Smooth muscle cell (in vitro differentiated cells): ENCODE data around the gene C19orf47. TPM values are rescaled to one million over a fixed set of nuclear protein-coding genes. Genes with fewer than 3 reads are reported as not detected.
A peak's percentile ranks its signal among the peaks of the same experiment; 100 is the strongest.

Source experiments
- DNase-seq: peaks from one replicate; lab custom pipeline; 2025; ENCODE audit not compliant: unreplicated experiment; lab: John Stamatoyannopoulos, UW
- H2AFZ ChIP-seq: fragments of 200-600 bp; sonication (generic); 2 replicates; pipeline ENCODE4 v1.6.0; 2016; ENCODE audit warnings: antibody characterized with exemption, low read depth, mild to moderate bottlenecking
- H3F3A ChIP-seq: fragments of 200-600 bp; sonication (generic); 2 replicates; pipeline ENCODE4 v1.6.0; 2017; ENCODE audit warnings: antibody characterized with exemption, low read depth
- H3K27ac ChIP-seq: fragments of 200-600 bp; sonication (generic); 2 replicates; pipeline ENCODE4 v1.5.1; 2016; ENCODE audit warnings: low read depth, mild to moderate bottlenecking
- H3K27me3 ChIP-seq: fragments of 200-600 bp; sonication (generic); 2 replicates; pipeline ENCODE4 v1.6.1; 2016; ENCODE audit warnings: low read depth, mild to moderate bottlenecking
- H3K36me3 ChIP-seq: fragments of 200-600 bp; sonication (generic); 2 replicates; pipeline ENCODE4 v1.5.1; 2016; ENCODE audit warnings: low read depth
- H3K4me1 ChIP-seq: fragments of 200-600 bp; sonication (generic); 2 replicates; pipeline ENCODE4 v1.5.1; 2016; ENCODE audit warnings: low read depth
- H3K4me2 ChIP-seq: fragments of 200-600 bp; sonication (generic); 2 replicates; pipeline ENCODE4 v1.6.0; 2016; ENCODE audit warnings: mild to moderate bottlenecking
- H3K4me3 ChIP-seq: fragments of 200-600 bp; sonication (generic); 2 replicates; pipeline ENCODE4 v1.5.1; 2016; ENCODE audit warnings: mild to moderate bottlenecking
- H3K79me2 ChIP-seq: fragments of 200-600 bp; sonication (generic); 2 replicates; pipeline ENCODE4 v1.6.0; 2016; ENCODE audit warnings: low read depth, mild to moderate bottlenecking
- H3K9ac ChIP-seq: fragments of 200-600 bp; sonication (generic); 2 replicates; pipeline ENCODE4 v1.6.0; 2016; ENCODE audit warnings: low read depth
- H3K9me3 ChIP-seq: fragments of 200-600 bp; sonication (generic); replicated peaks from 2 replicates; pipeline ENCODE4 v1.5.1; 2016; ENCODE audit warnings: low read depth
- H4K20me1 ChIP-seq: fragments of 200-600 bp; sonication (generic); 2 replicates; pipeline ENCODE4 v1.6.0; 2016; ENCODE audit warnings: low read depth
- WGBS: methylation state at CpG from one replicate; pipeline ENCODE4 v1.1.7; 2016; ENCODE audit warnings: low lambda C conversion rate; 5-methylcytosine and 5-hydroxymethylcytosine counted together
- polyA plus RNA-seq: library from polyadenylated mRNA; unstranded; fragments of >200 nt; fragmentation: Nextera tagmentation; extraction: Ambion mirVana; gene quantifications from 2 replicates; pipeline ENCODE4 v1.2.1, GENCODE V29; 2016
- total RNA-seq: library from RNA; depleted of rRNA; stranded (reverse); fragments of >200 nt; gene quantifications from 2 replicates; pipeline ENCODE4 v1.2.3, GENCODE V29; 2014
- TF ChIP-seq, protein P1 (sequence below): fragments of 200-600 bp; sonication (generic); IDR thresholded peaks from 2 replicates; pipeline ENCODE4 v1.5.1; 2017; ENCODE audit warnings: borderline replicate concordance, mild to moderate bottlenecking, antibody characterized with exemption; ENCODE audit not compliant: insufficient read depth, poor library complexity, severe bottlenecking

Gene C19orf47
- total and polyA plus RNA-seq, 2 experiments from 2014 or later: 6.3 to 9.3 TPM

DNA sequence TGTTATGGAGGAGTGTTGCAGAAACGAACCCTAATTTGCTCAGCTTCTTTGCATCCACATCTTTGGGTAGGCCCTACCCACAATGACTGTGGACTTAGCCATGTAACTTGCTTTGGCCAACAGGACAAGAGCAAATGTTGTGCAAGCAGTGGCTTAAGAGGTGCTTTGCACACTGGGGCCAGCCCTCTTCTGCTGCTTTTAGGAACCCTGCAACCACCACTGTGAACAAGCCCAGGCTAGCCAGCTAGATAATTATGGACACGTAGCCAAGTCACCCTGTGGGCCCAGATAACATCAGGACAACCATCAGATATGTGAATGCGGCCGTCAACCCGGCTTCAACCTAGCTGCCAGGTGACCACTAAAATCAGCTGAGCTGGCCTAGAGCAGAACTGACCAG, 17.1 kb downstream of the C19orf47 start:
- TF ChIP-seq, protein P1, sequence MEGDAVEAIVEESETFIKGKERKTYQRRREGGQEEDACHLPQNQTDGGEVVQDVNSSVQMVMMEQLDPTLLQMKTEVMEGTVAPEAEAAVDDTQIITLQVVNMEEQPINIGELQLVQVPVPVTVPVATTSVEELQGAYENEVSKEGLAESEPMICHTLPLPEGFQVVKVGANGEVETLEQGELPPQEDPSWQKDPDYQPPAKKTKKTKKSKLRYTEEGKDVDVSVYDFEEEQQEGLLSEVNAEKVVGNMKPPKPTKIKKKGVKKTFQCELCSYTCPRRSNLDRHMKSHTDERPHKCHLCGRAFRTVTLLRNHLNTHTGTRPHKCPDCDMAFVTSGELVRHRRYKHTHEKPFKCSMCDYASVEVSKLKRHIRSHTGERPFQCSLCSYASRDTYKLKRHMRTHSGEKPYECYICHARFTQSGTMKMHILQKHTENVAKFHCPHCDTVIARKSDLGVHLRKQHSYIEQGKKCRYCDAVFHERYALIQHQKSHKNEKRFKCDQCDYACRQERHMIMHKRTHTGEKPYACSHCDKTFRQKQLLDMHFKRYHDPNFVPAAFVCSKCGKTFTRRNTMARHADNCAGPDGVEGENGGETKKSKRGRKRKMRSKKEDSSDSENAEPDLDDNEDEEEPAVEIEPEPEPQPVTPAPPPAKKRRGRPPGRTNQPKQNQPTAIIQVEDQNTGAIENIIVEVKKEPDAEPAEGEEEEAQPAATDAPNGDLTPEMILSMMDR: no peak
- H4K20me1 ChIP-seq: no peaks in the 10 kb centered on the region
- H3K4me2 ChIP-seq: no peak overlapping the region
- 67% methylated on average over 5 of the region's 5 CpGs for WGBS
- H2AFZ ChIP-seq: no peak overlapping the region
- no peak overlapping the region for H3K4me3 ChIP-seq
- H3K4me1 ChIP-seq: no peaks in the 10 kb centered on the region
- no peak overlapping the region for H3K9ac ChIP-seq
- peak overlapping the region; percentile 28 for H3K27ac ChIP-seq
- H3K79me2 ChIP-seq: no peaks in the 10 kb centered on the region
- no peaks in the 10 kb centered on the region for H3K27me3 ChIP-seq
- no peak for DNase-seq
- H3F3A ChIP-seq: no peaks in the 10 kb centered on the region
- no peaks in the 10 kb centered on the region for H3K36me3 ChIP-seq
- H3K9me3 ChIP-seq: no peaks in the 10 kb centered on the region

DNA sequence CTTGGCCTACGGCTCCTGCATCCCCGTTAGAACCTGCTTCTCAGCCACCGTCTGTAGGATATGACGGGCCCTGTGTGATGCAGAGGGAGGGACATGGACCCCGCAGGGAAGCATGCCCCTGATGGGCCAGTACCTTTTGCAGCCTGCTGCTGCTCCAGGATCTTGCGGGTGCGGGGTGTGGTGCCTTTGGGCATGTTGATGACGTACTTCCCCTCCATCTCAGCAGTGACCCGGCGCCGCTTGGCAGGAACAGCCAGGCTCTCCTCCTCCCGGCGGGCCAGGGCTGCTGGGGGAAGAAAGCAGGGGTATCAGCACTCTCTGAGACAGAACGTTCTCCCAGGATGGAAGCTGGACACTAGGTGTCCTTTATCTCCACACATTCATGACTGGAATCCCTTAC, 22.0 kb downstream of the C19orf47 start:
- TF ChIP-seq, protein P1: no peak
- no peaks in the 10 kb centered on the region for H3K36me3 ChIP-seq

DNA sequence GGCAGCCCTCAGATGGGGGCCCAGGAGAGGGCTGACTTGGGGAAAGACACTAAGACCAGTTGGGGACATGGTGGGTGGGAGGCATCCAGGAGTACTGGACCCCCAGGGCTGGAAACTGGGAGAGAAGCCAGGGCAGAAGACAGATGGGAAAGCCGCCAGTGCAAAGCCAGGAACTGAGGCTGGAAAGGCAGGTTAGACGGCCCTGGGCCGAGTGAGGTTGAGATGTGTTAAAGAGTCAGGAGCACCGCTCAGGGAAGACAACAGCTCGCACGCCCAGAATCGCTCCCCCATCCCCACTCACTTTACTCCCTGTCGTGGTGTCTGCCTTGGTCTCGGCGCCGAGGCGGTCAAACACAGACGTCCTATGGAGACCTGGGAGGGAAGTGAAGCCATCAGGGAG, 24.5 kb downstream of the C19orf47 start:
- TF ChIP-seq, protein P1: no peak
- Histone ChIP-seq H3K79me2 (no peaks in the 10 kb centered on the region), H3K9me3 (no peaks in the 10 kb centered on the region), H3K27ac (no peak overlapping the region), H4K20me1 (no peaks in the 10 kb centered on the region), H2AFZ (no peak overlapping the region), H3K4me2 (no peak overlapping the region), H3K27me3 (no peaks in the 10 kb centered on the region), H3K9ac (no peak overlapping the region), H3K4me3 (no peak overlapping the region), H3F3A (no peaks in the 10 kb centered on the region), H3K4me1 (no peaks in the 10 kb centered on the region), H3K36me3 (no peaks in the 10 kb centered on the region)
- 77% methylated on average over 13 of the region's 13 CpGs for WGBS
- DNase-seq: no peak

More for the DNA sequence above, 22.0 kb downstream of the C19orf47 start:
- no peak overlapping the region for H3K4me2 ChIP-seq
- no peaks in the 10 kb centered on the region for H3K79me2 ChIP-seq
- no peaks in the 10 kb centered on the region for H3F3A ChIP-seq
- no peaks in the 10 kb centered on the region for H3K4me1 ChIP-seq
- H4K20me1 ChIP-seq: no peaks in the 10 kb centered on the region
- no peak overlapping the region for H3K27ac ChIP-seq
- no peak overlapping the region for H3K4me3 ChIP-seq
- H2AFZ ChIP-seq: no peak overlapping the region
- no peaks in the 10 kb centered on the region for H3K27me3 ChIP-seq
- no peak overlapping the region for H3K9ac ChIP-seq
- no peak for DNase-seq
- 97% methylated on average over 14 of the region's 14 CpGs for WGBS
- no peaks in the 10 kb centered on the region for H3K9me3 ChIP-seq

DNA sequence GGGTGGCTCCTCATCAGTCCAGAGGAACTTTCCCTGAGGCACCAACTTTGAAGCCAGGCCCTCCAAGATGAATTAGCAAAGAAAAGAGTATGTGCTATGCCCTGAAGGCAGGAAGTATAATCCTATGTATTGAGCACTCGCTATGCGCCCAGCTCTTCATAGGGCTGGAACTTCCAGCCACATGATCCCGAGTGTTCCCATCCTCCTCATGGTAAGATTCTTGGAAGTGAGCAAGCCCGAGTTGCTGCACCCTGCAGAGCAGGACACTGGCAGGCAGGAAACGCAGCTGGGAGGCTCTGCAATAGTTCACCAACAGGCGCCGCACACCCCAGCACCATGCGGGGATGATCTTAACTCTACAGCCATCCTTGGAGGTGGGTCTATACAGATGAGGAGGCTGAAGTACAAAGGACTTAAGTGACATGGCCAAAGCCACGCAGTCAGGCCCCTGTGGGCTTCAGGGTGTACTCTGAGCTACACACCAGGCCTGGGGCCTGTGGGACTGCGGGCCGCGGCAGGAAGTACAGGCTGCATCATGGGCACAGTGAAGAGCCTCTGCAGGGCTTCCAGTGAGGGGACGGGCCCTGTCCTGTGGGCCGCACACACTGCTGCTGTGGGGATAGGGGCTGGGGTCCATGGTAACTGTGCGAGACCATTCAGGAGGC, 25.1 kb downstream of the C19orf47 start:
- Histone ChIP-seq H3K9ac (no peak overlapping the region), H3F3A (no peaks in the 10 kb centered on the region), H3K79me2 (no peaks in the 10 kb centered on the region), H3K9me3 (no peaks in the 10 kb centered on the region), H4K20me1 (no peaks in the 10 kb centered on the region), H3K36me3 (no peaks in the 10 kb centered on the region), H3K27me3 (no peaks in the 10 kb centered on the region), H3K27ac (no peak overlapping the region), H2AFZ (no peak overlapping the region), H3K4me3 (no peak overlapping the region), H3K4me2 (no peak overlapping the region), H3K4me1 (no peaks in the 10 kb centered on the region)
- 94% methylated on average over 15 of the region's 15 CpGs for WGBS
- TF ChIP-seq, protein P1: no peak
- no peak for DNase-seq
